Suprapubic skin (tissue), 4 donors: ENCODE data around the gene CLSTN2.

ENCODE experiments used
- POLR2A ChIP-seq, 2 donors: fragments of 450-650 bp; IDR thresholded peaks; one replicate each; pipeline ENCODE4 v1.6.1; 2017; ENCODE audit warnings: antibody characterized with exemption in 2 of 2, mild to moderate bottlenecking in 2 of 2, moderate library complexity in 2 of 2
- POLR2AphosphoS5 ChIP-seq, 3 donors: sonication (generic); formaldehyde crosslinking; IDR thresholded peaks; one replicate each; pipeline ENCODE4 v1.6.1; 2017; ENCODE audit warnings: antibody characterized with exemption in 3 of 3
- TF ChIP-seq, protein P1 (sequence below), 2 donors: fragments of 200-600 bp in 1 of 2; fragments of 450-650 bp in 1 of 2; sonication (generic) in 1 of 2; IDR thresholded peaks; one replicate each; pipeline ENCODE4 v1.5.1; 2016 to 2019; ENCODE audit warnings: antibody characterized with exemption in 2 of 2, mild to moderate bottlenecking in 1 of 2, moderate library complexity in 1 of 2

DNA sequence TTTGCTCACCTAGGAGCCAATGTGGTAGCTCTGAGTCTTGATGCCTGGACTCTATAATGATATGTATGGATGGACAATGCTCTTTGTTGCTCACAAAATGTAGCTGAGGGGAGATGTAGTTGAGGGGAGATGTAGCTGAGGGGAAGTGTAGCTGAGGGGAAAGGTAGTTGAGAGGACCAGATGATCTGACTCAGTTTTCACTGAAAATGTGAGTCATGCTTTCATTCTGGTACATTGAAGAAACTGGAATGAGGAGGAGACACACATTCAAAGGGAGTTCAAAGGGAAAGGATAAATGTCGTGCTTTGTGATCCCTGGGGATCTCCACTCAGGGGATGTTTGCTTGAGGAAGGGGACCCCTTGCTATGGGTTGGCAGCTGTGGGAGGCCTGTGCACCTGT, 440.0 kb downstream of the CLSTN2 start:
- TF ChIP-seq, protein P1, sequence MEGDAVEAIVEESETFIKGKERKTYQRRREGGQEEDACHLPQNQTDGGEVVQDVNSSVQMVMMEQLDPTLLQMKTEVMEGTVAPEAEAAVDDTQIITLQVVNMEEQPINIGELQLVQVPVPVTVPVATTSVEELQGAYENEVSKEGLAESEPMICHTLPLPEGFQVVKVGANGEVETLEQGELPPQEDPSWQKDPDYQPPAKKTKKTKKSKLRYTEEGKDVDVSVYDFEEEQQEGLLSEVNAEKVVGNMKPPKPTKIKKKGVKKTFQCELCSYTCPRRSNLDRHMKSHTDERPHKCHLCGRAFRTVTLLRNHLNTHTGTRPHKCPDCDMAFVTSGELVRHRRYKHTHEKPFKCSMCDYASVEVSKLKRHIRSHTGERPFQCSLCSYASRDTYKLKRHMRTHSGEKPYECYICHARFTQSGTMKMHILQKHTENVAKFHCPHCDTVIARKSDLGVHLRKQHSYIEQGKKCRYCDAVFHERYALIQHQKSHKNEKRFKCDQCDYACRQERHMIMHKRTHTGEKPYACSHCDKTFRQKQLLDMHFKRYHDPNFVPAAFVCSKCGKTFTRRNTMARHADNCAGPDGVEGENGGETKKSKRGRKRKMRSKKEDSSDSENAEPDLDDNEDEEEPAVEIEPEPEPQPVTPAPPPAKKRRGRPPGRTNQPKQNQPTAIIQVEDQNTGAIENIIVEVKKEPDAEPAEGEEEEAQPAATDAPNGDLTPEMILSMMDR (IDR thresholded peaks at IDR 0.05) = no peak
- TF ChIP-seq POLR2AphosphoS5 (IDR thresholded peaks at IDR 0.05) = no peak
- TF ChIP-seq POLR2A (IDR thresholded peaks at IDR 0.05) = no peak
